Loucy (cell line): Measurements from ENCODE around the gene ADORA3.

ENCODE experiments used
- CTCF ChIP-seq: fragments of 200-600 bp; sonication (generic); conservative IDR thresholded peaks from 2 replicates; pipeline ENCODE4 v1.5.1; 2014; ENCODE audit warnings: mild to moderate bottlenecking, antibody characterized with exemption, low read length
- EZH2phosphoT487 ChIP-seq: fragments of 200-600 bp; IDR thresholded peaks from 2 replicates; pipeline ENCODE4 v1.6.1; 2018; ENCODE audit warnings: antibody characterized with exemption, mild to moderate bottlenecking, moderate library complexity, borderline replicate concordance

GRCh38 chr1:111486431-111486830 is 17.0 kb downstream of the ADORA3 start:
- TF ChIP-seq CTCF (no peak), EZH2phosphoT487 (no peak)
